DLD1 (cell line): ENCODE results near the gene ZFP57.

Experiments
- in situ Hi-C: cut with HindIII; loops from 2 replicates; pipeline ENCODE4 v1.10.0; 2017; ENCODE audit warnings: low sequenced_read_pairs

Gene ZFP57

GRCh38 chr6:29680904-29681303, at the start of gene ZFP57:
Gene ZFP57, minus strand, starts transcription at chr6:29681152. Its CDS starts 4,149 bp downstream, at chr6:29677003.
- in situ Hi-C loops: no loop called here

GRCh38 chr6:29730575-29731126, 49.7 kb upstream of the ZFP57 start:
- in situ Hi-C loops: no loop called here

DNA sequence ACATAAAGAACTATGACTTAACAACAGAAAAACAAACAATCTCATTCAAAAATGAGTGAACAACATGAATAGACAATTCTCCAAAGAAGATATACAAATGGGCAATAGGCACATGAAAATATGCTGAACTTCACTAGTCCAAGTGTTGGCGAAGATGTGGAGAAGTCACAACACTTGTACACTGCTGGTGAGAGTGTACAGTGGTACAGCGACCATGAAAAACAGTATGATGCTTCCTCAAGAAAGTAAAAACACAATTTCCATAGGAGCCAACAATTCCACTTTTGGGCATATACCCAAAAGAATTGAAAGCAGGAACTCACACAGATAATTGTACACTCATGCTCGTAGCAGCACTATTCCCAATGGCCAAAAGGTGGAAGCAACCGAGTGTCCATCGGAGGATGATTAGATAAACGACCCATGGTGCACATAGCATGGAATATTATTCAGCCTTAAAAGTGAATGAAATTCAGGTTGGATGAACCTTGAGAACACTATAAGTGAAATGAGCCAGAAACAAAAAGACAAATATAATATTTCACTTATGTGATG, 48.9 kb upstream of the ZFP57 start:
- in situ Hi-C loops: no loop called here

- in situ Hi-C loops: no loop called here
Measured at GRCh38 chr6:29728875-29729270, 47.9 kb upstream of the ZFP57 start.

DNA sequence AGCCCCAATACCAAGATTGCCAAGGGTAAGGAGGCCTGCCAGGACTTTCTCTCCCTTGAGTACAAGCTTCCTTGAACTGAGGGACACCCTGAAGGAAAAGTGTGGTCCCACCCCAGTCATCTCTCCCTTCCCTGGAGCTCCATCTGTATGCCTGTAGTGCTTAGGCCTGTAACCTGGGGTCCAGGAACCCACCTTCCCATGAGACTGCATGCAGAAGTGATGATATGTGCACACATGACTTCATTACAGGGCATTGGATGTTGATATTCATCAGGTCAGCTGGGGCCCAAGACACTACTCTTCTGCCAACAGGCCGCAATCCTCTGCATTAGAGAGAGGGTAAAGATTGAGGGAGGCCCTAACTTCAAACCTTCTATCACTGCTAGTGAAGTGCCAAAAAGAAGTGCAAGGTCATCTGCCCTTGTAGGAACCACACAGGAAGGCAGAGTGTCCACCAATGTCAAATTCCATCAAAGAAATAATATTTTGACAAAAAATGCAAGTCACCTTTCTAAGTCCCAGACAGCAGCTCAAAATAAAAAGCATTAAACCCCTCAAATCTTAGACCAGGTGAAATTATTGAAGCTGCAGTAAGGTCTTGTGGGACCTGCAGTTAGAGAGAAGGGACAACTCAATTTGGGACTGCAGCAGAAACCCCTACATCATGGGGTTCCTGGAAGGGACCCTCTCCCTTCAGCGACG, 47.4 kb upstream of the ZFP57 start:
- in situ Hi-C loops: no loop called here

DNA sequence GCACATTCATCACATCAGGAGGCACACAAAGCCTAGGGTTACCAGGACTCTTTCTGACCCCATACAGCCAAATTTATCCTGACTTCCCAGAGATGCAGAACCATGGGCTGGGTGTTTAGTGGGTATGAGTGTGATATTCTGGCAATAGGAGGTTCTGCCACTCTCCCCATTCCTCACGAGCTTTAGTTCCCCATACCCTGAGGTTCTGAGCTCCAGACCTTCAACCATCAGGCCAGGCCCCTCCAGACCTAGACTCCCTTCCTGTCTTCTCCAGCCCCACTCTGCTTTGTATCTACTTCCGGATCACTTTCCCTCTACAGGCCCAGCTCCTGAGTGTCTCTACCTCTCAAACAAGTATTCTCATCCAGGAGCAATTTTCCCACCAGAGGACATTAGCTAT, 46.7 kb upstream of the ZFP57 start:
- in situ Hi-C loops: no loop called here

DNA sequence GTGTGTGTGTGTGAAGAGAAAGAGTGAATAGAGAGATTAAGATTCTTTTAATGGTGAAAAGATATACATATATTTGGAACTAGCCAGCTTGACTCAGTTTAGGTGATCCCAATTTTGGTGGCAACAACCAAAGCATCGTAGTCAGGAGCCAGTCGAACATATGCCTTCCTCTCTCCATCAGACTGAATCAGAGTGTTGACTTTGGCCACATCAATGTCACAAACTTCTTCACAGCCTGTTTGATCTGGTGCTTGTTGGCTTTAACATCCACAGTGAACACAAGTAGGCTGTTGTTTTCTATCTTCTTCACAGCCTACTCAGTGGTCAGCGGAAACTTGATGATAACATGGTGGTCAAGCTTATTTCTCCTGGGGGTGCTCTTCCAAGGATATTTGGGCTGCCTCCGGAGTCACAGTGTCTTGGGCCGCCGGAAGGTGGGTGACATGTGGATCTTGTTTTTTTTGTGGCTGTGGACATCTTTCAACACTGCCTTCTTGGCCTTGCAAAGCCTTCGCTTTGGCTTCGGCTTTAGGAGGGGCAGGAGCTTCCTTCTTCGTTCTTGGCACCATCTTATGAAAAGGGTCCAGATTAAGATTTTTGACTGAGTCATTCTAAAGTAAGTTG, 45.7 kb upstream of the ZFP57 start:
- in situ Hi-C loops: no loop called here

DNA sequence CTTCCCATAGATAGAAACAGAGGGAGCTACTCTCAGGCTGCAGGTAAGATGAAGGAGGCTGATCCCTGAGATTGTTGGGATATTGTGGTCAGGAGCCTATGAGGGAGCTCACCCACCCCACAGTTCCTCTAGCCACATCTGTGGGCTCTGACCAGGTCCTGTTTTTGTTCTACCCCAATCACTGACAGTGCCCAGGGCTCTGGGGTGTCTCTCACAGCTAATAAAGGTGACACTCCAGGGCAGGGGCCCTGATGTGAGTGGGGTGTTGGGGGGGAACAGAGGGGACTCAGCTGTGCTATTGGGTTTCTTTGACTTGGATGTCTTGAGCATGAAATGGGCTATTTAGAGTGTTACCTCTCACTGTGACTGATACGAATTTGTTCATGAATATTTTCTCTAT, 45.0 kb upstream of the ZFP57 start:
- in situ Hi-C loops: no loop called here

DNA sequence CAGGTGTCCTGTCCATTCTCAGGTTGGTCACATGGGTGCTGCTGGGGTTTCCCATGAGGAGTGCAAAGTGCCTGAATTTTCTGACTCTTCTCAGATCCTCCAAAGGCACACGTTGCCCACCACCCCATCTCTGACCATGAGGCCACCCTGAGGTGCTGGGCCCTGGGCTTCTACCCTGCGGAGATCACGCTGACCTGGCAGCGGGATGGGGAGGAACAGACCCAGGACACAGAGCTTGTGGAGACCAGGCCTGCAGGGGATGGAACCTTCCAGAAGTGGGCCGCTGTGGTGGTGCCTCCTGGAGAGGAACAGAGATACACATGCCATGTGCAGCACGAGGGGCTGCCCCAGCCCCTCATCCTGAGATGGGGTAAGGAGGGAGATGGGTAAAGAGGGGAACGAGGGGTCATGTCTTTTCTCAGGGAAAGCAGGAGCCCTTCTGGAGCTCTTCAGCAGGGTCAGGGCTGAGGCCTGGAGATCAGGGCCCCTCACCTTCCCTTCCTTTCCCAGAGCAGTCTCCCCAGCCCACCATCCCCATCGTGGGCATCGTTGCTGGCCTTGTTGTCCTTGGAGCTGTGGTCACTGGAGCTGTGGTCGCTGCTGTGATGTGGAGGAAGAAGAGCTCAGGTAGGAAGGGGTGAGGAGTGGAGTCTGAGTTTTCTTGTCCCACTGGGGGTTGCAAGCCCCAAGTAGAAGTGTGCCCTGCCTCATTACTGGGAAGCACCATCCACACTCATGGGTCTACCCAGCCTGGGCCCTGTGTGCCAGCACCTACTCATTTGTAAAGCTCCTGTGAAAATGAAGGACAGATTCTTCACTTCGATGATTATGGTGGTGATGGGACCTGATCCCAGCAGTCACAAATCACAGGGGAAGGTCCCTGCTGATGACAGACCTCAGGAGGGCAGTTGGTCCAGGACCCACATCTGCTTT, 44.3 kb upstream of the ZFP57 start:
- in situ Hi-C loops: no loop called here

DNA sequence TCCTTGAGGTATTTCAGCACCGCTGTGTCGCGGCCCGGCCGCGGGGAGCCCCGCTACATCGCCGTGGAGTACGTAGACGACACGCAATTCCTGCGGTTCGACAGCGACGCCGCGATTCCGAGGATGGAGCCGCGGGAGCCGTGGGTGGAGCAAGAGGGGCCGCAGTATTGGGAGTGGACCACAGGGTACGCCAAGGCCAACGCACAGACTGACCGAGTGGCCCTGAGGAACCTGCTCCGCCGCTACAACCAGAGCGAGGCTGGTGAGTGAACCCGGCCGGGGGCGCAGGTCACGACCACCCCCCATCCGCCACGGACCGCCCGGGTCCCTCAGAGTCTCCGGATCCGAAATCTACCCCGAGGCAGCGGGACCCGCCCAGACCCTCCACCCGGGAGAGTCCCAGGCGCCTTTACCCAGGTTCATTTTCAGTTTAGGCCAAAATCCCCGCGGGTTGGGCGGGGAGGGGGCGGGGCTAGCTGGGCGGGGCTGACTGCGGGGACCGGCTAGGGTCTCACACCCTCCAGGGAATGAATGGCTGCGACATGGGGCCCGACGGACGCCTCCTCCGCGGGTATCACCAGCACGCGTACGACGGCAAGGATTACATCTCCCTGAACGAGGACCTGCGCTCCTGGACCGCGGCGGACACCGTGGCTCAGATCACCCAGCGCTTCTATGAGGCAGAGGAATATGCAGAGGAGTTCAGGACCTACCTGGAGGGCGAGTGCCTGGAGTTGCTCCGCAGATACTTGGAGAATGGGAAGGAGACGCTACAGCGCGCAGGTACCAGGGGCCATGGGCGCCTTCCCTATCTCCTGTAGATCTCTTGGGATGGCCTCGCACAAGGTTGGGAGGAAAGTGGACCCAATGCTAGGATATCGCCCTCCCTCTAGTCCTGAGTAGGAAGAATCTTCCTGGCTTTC, 43.0 kb upstream of the ZFP57 start:
- in situ Hi-C loops: no loop called here

DNA sequence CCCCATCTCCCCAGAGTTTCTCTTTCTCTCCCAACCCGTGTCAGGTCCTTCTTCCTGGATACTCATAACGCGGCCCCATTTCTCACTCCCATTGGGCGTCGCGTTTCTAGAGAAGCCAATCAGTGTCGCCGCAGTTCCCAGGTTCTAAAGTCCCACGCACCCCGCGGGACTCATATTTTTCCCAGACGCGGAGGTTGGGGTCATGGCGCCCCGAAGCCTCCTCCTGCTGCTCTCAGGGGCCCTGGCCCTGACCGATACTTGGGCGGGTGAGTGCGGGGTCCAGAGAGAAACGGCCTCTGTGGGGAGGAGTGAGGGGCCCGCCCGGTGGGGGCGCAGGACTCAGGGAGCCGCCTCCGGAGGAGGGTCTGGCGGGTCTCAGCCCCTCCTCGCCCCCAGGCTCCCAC, 42.3 kb upstream of the ZFP57 start, which contains the start of gene HLA-F:
TSS of gene HLA-F (plus strand) at position 173 of the 404 bp plus-strand sequence. CDS start at position 203, 30 bp downstream.
- in situ Hi-C loops: no loop called here

GRCh38 chr6:29720863-29721262, 39.9 kb upstream of the ZFP57 start:
- in situ Hi-C loops: no loop called here

- in situ Hi-C loops: no loop called here
Measured at GRCh38 chr6:29710281-29710941, 29.5 kb upstream of the ZFP57 start.

DNA sequence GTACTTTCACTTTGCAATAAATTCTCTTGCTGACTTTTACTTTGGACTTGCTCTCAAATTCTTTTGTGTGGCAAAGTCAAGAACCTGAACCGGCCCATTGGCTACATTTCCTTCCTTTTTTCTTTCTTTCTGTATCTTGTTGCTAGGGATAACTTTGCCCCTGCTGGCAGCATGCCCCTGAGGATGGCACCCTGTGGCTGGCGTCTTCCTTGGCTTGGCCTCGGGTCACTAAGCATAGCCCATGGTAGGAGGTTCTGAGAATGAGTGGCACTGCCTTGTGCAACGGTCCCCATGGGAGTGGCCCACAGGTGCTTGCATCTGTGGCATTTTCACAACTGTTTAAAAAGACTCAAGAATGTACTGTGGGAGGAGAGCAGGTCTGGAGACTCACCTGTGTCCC, 28.2 kb upstream of the ZFP57 start:
- in situ Hi-C loops: no loop called here

- in situ Hi-C loops: no loop called here
Measured at GRCh38 chr6:29708432-29709179, 27.7 kb upstream of the ZFP57 start.

- in situ Hi-C loops: no loop called here
Measured at GRCh38 chr6:29705389-29706231, 24.7 kb upstream of the ZFP57 start.

- in situ Hi-C loops: no loop called here
Measured at GRCh38 chr6:29702519-29703103, 21.7 kb upstream of the ZFP57 start.
